Measurements from ENCODE around the gene CDH4.

CDH4 gene

GRCh38 chr20:61356196-61356595 is 104.1 kb downstream of the CDH4 start:
- DNase-seq (ENCODE audit: low read depth in 2 of 2), result no peak

- no peak for DNase-seq (ENCODE audit: low read depth in 2 of 2)
These were observed 105.1 kb downstream of the CDH4 start for GRCh38 chr20:61357119-61357518.

GRCh38 chr20:61359254-61359653 is 107.2 kb downstream of the CDH4 start:
- no peak for DNase-seq (ENCODE audit: low read depth in 2 of 2)

- no peak for DNase-seq (ENCODE audit: low read depth in 2 of 2)
These were observed 108.2 kb downstream of the CDH4 start for GRCh38 chr20:61360296-61360695.

GRCh38 chr20:61360940-61361339 is 108.9 kb downstream of the CDH4 start:
- no peak for DNase-seq (ENCODE audit: low read depth in 2 of 2)

- no peak for DNase-seq (ENCODE audit: low read depth in 2 of 2)
These were observed 109.4 kb downstream of the CDH4 start for GRCh38 chr20:61361501-61361900.

- no peak for DNase-seq (ENCODE audit: low read depth in 2 of 2)
These were observed 112.1 kb downstream of the CDH4 start for GRCh38 chr20:61364147-61364546.

GRCh38 chr20:61366914-61367313 is 114.9 kb downstream of the CDH4 start:
- DNase-seq (ENCODE audit: low read depth in 2 of 2), result no peak

- no peak for DNase-seq (ENCODE audit: low read depth in 2 of 2)
These were observed 117.9 kb downstream of the CDH4 start for GRCh38 chr20:61369731-61370520.

GRCh38 chr20:61370841-61371303 is 118.8 kb downstream of the CDH4 start:
- no peak for DNase-seq (ENCODE audit: low read depth in 2 of 2)

GRCh38 chr20:61371501-61372136 is 119.6 kb downstream of the CDH4 start:
- DNase-seq (ENCODE audit: low read depth in 2 of 2), result no peak

- no peak for DNase-seq (ENCODE audit: low read depth in 2 of 2)
These were observed 120.3 kb downstream of the CDH4 start for GRCh38 chr20:61372137-61373054.

- DNase-seq (ENCODE audit: low read depth in 2 of 2), result no peak
These were observed 121.0 kb downstream of the CDH4 start for GRCh38 chr20:61373055-61373399.

GRCh38 chr20:61373956-61374545 is 122.0 kb downstream of the CDH4 start:
- no peak for DNase-seq (ENCODE audit: low read depth in 2 of 2)

- no peak for DNase-seq (ENCODE audit: low read depth in 2 of 2)
These were observed 124.6 kb downstream of the CDH4 start for GRCh38 chr20:61376541-61377240.

- DNase-seq (ENCODE audit: low read depth in 2 of 2), result no peak
These were observed 126.8 kb downstream of the CDH4 start for GRCh38 chr20:61378694-61379355.

GRCh38 chr20:61379898-61380544 is 128.0 kb downstream of the CDH4 start:
- DNase-seq (ENCODE audit: low read depth in 2 of 2), result no peak

GRCh38 chr20:61380545-61380915 is 128.5 kb downstream of the CDH4 start:
- DNase-seq (ENCODE audit: low read depth in 2 of 2), result no peak

GRCh38 chr20:61382194-61382593 is 130.1 kb downstream of the CDH4 start:
- no peak for DNase-seq (ENCODE audit: low read depth in 2 of 2)

- no peak for DNase-seq (ENCODE audit: low read depth in 2 of 2)
These were observed 133.2 kb downstream of the CDH4 start for GRCh38 chr20:61385296-61385695.

Measured in stimulated activated CD4-positive, alpha-beta T cell treated with anti-CD3 and anti-CD28 coated beads, Interleukin-4, amount 100 ng/mL, for 48 hours (primary cell).